GM19463 (cell line): ENCODE data around the gene LLPH.

Experiments
- ATAC-seq: cut with Tn5 transposase; IDR thresholded peaks from one replicate; pipeline ENCODE4 v1.9.1; 2021; ENCODE audit warnings: mild to moderate bottlenecking, moderate library complexity; ENCODE audit not compliant: unreplicated experiment

LLPH gene

DNA sequence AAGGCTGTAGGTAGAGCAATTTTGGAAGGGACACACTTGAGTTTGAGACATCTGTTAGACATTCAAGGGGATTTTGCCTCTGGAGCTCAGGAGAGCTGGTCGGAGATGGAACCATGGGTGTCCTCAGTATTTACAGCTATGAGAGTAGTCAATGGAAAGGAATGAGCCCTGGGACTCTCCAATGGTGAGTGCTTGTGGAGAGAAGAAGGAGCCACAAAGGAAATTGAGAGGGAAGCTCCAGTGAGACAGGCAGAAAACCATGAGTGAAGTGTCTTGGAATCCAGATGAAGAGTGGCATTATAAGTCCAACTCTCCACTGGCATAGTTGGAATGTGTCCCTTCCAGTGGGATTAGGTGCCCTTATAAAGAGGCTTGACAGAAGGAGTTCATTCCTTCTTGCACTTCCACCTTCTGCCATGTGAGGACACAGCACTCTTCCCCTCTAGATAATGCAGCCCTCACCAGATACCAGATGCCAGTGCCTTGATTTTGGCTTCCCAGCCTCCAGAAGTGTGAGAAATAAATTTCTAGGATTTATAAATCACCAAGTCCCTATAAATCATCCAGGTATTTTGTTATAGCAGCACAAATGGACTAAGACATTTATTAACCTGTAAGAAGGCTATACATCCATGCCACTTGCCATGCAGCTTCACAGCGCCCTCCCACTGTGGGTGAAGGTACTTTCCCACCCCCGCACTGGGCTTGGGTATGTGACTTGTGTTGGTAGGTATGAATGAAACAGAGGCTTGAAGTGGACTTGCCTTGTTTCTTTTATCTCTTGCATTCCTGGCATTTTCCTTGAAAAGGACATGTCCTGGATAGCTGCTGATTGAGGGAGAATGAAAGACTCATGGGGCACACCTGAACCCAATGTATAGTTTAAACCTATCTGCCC, 27.3 kb downstream of the LLPH start:
- no peak for ATAC-seq

DNA sequence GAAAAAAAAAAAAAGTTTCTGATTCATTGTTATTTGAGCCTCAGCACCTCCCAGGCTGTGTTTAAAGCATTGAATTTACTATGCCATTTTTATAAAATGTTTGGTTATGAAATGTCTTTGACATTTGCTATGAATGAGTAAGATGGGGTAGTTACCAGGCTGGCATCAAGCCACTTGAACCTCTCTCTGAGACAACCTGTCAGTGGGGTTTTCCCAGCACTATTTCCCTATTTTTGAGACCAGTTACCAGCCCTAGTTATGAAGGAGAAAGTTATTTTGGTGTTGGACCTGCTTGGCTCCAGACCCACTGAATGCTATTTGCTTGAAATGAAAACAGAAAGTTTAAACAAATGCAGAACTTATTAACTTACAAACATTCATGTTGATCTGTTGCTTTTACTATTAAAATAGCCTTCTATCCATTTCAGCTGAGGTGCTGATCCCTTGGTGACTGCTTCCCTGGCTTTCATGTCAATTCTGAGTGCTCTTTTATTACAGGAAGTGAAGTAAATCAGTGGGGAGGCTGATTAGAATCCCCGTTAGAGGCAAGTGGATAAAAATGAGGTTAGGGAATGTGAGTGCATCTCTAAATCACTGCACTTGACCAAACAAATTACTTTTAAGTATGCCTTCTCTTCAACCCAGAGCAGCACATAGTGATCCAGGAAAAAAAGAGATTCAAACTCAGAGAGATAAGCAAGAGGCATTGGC, 37.8 kb downstream of the LLPH start:
- peak; percentile 71 for ATAC-seq

DNA sequence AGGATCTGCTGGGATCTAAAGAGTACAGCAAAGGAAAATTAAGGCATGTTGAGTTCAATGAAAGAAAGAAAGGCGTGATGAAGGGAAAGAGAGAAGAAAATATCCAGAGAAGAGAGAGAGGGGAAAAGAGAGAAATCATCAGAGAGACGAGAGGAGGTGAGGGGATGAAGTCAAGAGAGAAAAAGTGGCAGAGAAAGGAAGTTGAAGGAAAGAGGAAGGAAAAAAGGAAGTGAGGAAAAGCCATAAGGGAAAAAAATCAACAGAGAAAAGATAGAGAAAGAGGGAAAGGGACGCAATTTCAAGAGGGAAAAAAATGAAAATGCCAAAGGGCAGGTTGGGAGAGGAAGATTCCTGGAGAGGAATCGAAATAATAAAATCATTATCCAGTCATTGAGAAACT, 40.4 kb downstream of the LLPH start:
- ATAC-seq = no peak

DNA sequence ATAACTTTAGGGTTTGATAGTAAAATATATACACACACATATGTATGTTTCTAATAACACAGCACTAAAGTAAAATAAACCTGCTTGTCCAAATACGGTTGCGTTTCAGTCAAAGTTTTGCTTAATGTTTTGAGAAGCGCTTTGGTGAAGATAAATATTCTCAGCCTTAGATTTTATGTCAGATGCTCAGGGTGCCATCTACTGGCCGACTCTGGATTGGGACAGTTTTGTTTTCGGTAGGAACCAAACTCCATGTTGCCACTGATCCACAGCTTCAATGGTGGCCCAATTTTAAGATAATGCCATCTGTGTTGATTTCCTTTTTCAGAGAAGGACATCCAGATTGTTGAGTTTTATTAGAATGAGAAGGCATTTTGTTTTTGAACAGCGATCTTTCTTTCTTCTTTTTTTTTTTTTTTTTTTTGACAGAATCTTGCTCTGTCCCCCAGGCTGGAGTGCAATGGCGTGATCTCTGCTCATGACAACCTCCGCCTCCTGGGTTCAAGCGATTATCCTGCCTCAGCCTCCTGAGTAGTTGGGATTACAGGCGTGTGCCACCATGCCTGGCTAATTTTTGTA, 43.1 kb downstream of the LLPH start:
- ATAC-seq = peak; percentile 78

DNA sequence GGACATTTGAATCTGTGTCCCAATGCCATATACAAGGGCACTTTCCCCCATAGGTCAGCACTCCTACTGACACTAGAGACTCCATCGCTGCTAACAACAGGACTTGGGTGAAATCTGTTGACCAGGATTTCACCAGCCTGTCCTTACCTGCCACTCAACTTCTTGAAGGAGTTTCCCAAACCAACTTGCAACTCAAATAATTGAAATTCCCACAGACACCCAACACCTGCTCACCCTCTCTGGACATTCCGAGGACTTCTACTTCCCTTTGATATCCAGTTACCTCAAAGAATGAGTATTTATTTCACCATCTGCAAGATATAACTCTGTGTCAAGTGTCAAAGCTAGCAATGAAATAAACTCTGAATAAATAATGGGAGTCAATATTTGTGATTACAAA, 44.6 kb downstream of the LLPH start:
- ATAC-seq = no peak

DNA sequence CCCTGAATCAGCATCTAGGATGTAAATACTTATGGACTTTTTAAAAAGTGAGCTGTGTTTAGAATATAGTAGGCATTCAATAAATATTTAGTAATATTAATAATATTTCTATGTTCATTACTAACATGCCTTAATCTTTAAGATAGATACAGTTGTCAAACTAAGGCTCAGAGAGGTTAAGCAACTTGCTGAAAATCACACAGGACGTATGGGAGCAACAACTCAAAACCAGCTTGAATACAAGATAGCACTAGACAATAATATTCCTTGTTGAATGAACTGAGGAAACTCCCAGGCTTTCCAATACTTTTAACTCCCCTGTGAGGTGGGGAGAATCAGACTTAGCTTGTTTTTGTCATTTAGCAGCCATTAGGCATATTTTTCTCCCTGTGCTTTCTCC, 45.3 kb downstream of the LLPH start:
- no peak for ATAC-seq

DNA sequence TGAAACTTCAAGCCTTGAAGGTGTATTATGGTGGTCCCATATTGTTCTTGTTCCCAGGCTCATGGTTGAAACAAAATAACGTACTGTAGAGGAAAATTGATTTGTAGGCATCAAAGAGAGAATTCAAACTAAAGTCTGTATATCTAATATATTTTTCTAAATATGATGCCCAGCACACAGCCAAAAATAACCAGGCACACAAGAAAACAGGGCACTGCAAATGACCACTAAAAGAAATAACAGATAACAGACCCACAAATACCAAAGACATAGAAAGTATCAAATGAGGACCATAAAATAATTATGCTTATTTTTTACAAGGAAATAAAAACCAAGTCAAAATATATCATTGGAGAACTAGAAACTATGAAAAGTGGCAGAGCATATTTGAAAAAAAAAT, 46.8 kb downstream of the LLPH start:
- no peak for ATAC-seq

DNA sequence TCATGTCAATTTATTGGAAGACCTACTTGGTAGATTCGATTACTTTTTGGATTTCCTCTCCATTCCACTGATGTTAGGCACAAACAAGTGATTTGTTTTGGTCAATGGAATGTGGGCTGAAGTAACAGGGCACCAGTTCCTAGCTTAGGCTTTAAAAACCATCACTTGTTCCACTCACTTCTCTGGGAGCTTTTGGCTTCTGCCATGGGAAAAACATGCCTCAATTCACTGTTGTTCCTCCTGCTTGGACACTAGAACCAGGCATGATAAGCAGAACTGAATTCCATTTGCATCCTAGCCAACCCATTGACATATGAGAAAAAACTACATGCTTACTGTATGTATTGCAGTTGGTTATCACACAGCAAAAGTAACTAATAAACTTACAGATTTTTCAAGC, 47.8 kb downstream of the LLPH start:
- no peak for ATAC-seq

DNA sequence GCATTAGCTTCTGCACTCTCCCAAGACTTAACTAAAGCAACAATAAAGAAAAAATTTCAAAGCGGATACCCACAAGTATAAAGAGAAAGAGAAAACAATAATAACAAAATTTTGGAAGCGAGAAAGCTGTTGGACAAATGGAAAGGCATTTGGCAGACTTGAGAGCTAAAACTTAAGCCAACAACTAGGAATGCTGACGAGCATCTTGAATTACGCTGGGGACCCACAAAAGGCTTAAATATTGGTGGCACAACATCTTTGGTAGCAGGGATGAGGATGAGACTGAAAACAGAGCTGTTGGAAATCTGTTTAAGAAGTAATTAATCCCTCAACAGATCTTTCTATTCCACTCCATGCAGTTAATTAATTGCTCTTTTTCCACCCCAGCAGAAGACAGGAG, 49.8 kb downstream of the LLPH start:
- no peak for ATAC-seq

DNA sequence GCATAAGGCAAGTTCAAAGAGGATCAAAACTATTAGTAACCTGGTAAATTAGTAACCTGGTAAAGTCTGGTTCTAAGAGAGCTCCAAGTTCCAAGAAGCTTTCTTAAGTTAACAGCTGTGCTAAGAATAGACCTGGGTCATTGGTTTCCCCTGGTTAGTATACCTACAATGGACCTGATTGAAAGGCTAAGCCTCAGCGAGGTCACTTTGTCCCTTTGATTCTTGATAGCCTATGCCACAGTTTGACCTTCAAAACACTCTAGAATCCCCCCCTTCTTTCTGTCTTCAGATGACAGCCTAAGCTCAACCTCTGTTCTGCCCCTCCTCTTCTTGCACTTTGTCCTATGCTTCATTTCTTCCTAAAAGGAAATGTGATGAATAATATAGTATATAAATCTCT, 53.0 kb downstream of the LLPH start:
- ATAC-seq = no peak

DNA sequence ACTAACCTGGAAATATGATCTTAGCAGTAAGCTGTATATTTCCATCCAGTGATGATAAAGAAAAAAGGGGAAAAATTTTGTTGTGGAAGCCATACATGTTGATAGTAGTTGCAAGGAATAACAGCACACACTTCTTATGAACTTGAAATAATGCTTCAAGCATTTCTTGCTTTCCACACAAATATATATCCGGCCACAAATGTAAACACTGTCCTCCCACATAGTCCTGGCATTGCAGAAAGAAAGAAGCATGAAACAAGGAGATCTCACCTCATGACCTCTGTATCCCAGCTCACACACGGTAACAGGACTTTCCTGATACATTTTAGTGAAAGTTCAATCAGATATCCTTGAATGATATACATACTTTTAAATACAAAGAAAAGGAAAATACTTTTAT, 56.0 kb downstream of the LLPH start:
- ATAC-seq = no peak

DNA sequence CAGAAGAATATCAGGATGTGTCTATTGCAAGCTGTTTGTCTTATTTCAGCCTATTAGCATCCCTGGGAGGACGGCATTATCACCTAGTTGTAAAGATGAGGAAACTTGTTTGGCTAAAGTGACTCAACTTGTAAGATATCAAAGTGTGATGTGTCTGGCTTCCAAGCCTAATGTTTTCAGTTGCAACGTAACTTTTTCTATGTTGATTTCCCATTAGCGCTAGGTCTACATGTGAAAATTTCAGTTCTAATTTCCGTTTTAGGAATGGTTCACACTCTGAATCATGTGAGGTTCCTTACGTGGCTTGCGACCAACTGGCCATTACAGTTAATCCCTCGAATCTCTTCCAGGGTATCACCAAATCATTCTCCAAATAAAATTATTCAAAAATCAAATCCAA, 58.0 kb downstream of the LLPH start:
- peak; percentile 52 for ATAC-seq

DNA sequence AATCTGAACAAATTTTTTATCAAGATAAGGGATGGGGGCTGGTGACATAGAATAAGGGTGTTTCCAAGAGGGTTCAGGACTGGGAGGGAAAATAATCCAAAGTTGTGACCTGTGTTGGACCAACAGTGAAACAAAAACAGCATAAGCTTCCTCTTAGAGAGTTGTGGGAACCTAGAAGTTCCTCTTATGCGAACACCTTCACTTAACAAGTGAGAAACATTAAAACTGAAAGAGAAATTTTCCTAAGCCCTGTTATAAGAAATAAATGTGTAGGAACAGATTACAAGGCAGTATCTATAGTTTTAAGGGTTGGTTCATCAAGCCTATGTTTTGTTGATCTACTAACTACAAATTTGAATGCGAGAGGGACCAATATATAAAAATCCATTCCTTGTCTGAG, 58.4 kb downstream of the LLPH start:
- ATAC-seq = peak; percentile 72

DNA sequence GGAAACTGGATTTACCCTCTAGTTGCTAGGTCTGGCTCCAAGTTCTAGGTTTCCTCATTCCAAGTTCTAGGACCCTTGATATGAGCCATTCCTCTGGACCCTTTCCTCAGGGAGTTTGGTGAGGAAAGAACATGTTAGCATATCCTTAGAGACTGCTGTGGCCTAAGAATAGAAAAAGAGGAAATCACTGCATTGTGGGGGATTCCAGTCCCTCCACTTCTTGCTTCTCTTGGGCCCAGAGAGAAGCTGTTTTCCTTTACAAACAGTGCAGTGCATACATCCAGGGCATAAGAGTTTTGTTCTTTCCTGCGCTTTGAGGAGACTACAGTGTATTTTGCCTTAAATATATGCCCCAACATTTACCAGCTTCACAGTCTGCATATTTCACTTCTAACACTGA, 59.0 kb downstream of the LLPH start:
- no peak for ATAC-seq

DNA sequence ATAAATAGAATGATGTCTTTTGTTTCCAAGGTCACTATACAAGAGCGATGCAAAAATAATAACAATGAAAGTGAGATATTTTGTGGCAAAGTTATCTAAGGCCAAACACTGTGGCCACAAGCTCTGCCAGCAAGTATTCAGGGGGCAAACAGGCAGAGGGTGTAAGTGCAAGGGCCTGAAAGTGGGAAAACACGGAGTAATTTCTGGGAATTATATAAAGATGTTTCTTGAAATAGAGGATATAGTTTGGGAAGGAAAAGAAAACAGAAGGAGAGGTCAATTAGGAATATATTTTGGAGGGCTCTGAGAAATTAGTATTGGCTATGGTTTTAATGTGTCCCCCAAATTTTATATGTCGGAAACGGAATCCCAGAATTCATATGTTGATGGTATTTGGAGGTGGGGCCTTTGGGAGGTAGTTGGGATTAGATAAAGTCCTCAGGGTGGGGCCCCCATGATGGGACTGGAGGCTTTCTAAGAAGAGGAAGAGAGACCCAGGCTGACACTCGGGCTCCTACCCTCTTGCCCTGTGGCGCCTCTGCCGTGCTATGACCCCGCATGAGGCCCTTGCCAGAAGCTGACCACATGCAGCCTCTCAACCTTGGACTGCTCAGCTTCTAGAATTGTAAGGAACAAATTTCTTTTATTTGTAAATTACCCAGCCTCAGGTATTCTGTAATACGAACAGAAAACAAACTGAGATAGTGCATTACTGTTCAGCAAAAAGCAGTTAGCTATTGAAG, 60.0 kb downstream of the LLPH start:
- ATAC-seq = no peak

DNA sequence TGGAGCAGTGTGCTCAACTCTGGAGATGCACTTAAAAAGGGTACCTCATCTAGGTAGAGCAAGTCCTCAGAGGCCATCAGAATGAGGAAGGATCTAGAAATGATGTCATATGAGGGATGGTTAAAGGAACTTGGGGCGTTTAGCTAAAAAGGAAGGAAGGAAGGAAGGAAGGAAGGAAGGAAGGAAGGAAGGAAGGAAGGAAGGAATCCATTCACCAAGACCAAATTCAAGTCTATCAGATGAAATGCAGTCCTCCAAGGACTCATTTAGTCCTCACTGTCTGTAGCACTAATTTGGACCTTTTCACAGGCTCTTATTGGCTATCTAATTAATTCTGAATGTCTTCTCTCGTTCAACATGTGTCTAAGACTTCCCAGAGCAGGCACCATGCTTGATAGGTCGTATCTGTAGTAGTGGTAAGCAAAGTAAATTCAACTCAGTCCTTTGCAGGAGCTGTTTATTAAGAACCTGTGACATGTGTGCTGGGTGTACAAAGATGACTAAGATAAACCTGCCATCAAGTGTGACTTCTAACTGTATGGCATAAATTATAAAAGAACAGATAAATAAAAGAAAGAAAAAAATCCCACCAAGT, 63.5 kb downstream of the LLPH start:
- ATAC-seq = no peak
